Fibroblast of mammary gland (primary cell): ENCODE measurements around the gene DLG3.

ENCODE experiments used
- DNase-seq: peaks from one replicate; pipeline ENCODE4 v3.0.0-alpha.2; 2010; ENCODE audit warnings: low read depth
- H3K4me3 ChIP-seq: 2 replicates; pipeline ENCODE4 v1.5.1; 2011; ENCODE audit warnings: low read depth, mild to moderate bottlenecking, low read length, moderate library complexity; ENCODE audit not compliant: control insufficient read depth
- CTCF ChIP-seq: conservative IDR thresholded peaks from 2 replicates; pipeline ENCODE4 v1.5.1; 2011; ENCODE audit warnings: low read depth, low read length, inconsistent platforms; ENCODE audit not compliant: control insufficient read depth, insufficient read depth

DLG3 gene

GRCh38 chrX:70479922-70480659, 35.5 kb downstream of the DLG3 start:
- no peak for TF ChIP-seq CTCF
- H3K4me3 ChIP-seq: peak overlapping the region; percentile 5
- peak; percentile 41 for DNase-seq

GRCh38 chrX:70480660-70481018, 36.0 kb downstream of the DLG3 start:
- peak; percentile 41 for DNase-seq
- H3K4me3 ChIP-seq: no peak overlapping the region
- TF ChIP-seq CTCF: no peak

- peak; percentile 22 for DNase-seq
- H3K4me3 ChIP-seq: no peak overlapping the region
- no peak for TF ChIP-seq CTCF
These were observed 37.0 kb downstream of the DLG3 start for GRCh38 chrX:70481471-70482270.

GRCh38 chrX:70482300-70482699, 37.7 kb downstream of the DLG3 start:
- no peak for DNase-seq
- no peak for TF ChIP-seq CTCF
- H3K4me3 ChIP-seq: no peak overlapping the region

- no peak for DNase-seq
- no peak overlapping the region for H3K4me3 ChIP-seq
- no peak for TF ChIP-seq CTCF
These were observed 40.8 kb downstream of the DLG3 start for GRCh38 chrX:70485466-70485865.

- DNase-seq: no peak
- no peak for TF ChIP-seq CTCF
- no peak overlapping the region for H3K4me3 ChIP-seq
These were observed 44.2 kb downstream of the DLG3 start for GRCh38 chrX:70488856-70489255.
